Cardiac septum (tissue), 1 donor: ENCODE results near the gene PID1. TPM values are rescaled to one million over a fixed set of nuclear protein-coding genes. Genes with fewer than 3 reads are reported as not detected.

Source experiments
- DNase-seq: peaks from one replicate; pipeline ENCODE4 v3.0.0-alpha.2; 2020; ENCODE audit warnings: low spot score
- intact Hi-C: fragments of 100-400 bp; cut with DNase I; formaldehyde crosslinking; loops from one replicate; pipeline ENCODE4 v1.14.0; 2022
- total RNA-seq: library from RNA; stranded (reverse); fragmentation: NEBNext Ultra II Directional; extraction: Animal tissue kit (Norgen Biotek cat#: 25700); gene quantifications from one replicate; pipeline ENCODE4 v1.2.1, GENCODE V29; 2021
- donor health status: DM: no; HTN: no; CAD: no.

PID1 gene
- total RNA-seq, 1 donor from 2014 or later, result 4.3 TPM

DNA sequence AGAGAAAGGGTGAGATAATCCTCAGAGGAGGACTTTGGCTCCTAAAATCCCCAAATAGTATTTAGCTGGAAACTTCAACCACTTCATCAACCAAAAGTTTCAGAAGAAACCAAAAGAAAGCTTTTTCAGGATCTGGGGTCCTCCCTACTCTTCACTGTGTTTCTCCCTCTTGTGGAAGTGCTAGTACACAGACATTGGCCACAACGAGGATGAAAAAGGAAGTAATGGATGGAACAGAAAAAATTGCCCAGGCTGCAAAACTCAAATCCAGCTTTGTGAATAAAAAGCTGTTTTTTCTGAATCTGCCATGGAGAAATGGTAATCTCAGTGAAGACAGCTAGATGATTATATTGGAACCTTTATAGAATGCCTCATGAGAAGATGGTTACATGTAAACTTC is 4.0 kb downstream of the PID1 start:
- intact Hi-C loops, result no loop called here
- no peak for DNase-seq

DNA sequence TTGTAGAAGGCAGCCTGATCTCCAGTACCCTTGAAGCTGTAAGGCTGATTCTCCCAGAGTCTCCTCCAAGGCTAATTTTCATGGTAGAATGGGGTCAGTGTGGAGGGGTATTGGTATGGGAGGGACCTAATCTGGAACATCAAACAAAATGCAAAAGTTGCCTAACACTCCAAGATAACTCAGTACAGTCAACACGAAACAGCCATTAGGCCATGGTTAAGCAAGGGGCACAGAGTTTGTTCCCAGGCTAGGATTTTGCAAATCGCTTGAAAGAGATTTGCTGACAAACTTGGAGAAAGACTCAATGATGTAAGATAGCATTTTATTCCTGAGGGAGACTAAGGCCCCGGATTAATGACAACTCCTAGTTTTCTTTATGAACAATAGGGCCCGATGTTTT is 5.4 kb downstream of the PID1 start:
- intact Hi-C loops, result no loop called here
- DNase-seq, result no peak

DNA sequence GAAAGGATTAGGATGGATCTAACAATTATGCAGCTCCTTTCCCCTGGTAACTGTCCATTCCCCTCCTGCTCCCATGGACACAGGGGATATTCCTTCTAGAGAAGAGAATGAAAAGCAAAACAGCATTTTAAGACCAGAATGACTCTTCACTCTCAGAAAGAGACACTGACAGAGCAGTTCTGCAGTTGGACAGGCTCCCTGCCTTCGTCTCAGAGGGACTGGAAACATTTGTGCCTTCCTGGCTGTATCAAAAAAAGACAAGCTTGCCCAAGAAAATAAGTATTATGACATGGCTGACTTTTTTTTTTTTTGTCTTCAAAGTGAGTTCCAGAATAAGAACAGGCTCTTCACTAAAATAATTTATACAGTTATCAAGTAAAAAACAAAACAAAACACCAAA is 9.5 kb downstream of the PID1 start:
- intact Hi-C loops, result no loop called here
- DNase-seq, result no peak

DNA sequence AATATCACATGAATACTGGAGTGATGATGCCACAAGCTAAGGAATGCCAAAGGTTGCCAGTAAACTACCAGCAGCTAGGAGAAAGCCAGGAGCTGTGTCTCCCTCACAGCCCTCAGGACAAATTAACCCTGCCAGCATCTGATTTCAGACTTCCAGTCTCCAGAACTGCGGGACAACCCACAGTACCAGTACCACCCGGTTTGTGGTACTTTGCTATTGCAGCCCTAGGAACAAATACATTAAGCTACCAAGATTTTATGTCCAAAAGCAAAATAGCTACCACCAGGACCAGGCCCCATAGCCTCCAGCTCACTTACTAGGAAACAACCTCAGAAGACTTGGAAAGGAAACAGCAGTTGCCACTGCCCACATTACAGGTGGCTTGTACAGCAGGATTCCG is 10.0 kb downstream of the PID1 start:
- intact Hi-C loops, result no loop called here
- no peak for DNase-seq

DNA sequence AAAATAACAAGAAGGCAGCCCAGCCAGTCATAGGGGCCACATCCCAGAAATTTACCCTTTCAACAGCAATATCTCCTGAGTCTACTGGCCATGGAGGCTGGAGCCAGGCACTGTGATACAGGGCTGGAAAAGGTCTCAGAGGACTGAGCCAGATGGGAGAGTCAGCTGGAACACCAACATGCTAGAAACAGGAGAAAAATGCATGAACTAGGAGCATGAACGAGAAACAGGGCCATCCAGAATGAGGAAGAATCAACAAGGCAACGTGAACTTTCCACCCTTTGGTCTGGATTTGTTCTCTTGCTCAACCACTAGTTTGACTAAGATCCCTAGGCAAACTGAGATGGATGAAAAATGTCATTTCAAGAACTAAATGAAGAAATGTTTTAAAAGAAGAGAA is 13.1 kb downstream of the PID1 start:
- DNase-seq, result no peak
- intact Hi-C loops, result no loop called here

DNA sequence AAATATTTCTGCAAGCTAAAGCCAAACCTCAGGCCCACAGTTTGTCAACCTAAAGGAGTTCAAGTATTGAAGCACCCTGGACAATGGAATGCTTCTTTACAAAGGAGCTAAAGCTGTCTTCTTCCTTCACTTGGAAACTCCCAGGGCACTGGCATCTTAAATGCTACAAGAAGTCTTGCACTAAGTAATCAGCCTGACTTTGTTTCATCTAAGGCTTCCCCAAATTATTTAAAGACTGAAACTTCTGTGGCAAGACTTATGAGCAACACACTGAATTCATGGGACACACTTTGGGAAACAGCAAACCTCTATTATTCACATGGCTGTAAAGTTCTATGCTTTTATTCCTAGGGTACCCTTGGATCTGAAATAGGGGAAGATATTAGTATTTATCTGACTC is 14.7 kb downstream of the PID1 start:
- intact Hi-C loops, result no loop called here
- DNase-seq, result no peak

DNA sequence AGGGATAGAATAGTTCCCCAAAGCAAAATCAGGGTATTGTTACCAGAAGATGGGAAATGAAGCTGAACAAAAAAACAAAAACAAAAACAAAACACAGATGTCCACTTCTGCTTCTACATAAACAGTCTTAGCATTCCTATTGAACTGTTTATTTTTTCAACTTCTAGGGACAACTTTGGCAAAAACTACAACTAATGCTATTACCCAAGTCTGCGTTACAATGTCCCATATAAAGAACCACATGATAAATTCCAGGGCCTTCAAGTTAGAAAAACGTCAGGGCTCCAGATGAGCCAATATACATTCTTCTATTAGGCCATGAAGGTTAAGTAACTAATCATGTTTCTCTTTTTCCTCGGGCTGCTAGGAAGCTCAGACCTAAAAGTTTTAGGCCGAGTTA is 16.9 kb downstream of the PID1 start:
- DNase-seq, result no peak
- intact Hi-C loops, result no loop called here

DNA sequence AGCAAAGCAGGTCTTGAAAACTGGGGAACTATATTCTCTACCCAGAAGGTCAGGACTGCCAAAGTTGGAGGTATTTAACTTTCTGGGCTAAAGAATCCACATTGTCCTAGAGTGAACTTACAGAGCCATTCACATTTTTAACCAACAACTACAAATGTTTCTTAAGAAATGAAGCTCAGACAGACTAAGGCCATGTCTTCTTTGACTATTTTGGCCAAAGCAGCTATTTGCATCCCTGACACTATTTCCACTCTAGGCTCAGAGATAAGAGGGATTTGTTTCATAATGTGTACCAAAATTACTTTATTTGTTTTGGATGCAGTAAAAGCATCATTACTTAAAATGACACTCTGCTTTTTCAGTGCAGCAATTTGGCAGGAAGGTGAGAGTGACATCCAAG is 18.1 kb downstream of the PID1 start:
- intact Hi-C loops, result no loop called here
- DNase-seq, result no peak

DNA sequence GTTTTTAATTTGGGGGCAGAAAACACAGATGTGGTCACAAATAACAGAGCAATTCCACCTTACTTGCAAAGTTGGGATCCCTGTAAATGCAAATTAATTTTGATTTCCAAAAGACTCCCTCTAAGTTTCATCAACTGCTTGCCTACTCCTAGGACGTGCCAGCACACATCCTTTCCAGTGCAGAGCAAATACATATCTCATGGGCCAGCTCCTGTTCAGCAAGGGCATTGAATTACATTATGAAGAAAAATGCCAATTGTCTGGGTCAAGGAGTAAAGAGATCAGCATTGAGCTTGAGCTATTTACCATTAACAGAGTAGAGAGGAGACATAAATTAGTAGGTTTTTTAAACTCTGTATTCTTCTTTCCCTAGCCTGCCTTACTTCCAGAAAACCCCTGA is 18.8 kb downstream of the PID1 start:
- intact Hi-C loops, result no loop called here
- DNase-seq, result no peak

DNA sequence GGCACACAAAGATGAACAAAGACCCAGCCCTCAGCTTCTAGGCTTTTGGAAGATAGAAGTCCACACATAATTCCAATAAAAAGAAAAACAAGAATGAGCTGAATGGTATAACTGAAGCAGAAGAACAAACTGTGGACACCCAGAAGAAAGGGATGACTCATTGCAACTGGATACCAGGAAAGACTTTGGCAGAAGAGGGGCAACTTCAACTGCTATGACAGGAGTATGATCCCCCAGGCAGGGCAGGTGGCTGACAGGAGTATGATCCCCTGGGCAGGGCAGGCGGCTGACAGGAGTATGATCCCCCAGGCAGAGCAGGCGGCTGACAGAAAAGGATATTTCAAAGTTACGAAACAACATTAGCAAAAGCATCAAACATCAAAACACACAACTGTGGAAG is 21.6 kb downstream of the PID1 start:
- DNase-seq, result no peak
- intact Hi-C loops, result no loop called here

DNA sequence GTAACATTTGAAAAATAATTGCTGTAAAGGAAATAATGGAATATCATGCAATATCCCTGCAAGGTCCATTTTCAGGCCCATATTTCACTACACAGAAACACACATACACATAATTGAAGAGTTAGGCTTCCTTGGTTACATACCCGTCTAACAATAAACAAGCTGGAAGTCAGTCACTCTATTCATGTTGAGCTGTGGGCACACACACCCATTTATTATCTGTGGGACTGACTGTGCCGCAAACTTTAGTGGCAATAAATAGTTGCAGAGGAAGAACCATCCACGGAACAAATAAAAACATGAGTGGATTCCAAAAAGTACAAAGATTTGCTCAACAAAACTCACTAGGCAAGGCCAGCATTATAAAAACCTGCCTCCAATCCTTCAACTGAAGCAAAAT is 24.8 kb downstream of the PID1 start:
- DNase-seq, result no peak
- intact Hi-C loops, result no loop called here

DNA sequence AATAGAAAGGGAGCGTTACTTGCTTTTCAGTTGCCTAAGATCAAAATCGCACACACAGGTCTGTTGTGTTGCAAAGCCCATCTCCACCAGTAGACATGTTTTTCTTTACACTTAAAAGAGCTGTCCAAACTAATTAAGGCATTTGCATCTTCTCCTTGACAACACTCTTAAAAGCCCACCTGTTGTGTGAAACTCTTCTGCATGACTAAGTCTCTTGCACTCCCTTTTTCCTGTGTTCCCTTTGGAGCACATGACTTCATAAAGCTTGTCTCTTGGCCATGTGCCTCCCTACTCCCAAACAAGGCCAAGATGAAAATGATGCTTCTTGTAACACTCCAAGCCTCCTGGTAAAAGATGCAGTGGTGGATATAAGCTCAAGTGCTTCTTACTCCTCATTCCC is 26.1 kb downstream of the PID1 start:
- intact Hi-C loops, result no loop called here
- no peak for DNase-seq

DNA sequence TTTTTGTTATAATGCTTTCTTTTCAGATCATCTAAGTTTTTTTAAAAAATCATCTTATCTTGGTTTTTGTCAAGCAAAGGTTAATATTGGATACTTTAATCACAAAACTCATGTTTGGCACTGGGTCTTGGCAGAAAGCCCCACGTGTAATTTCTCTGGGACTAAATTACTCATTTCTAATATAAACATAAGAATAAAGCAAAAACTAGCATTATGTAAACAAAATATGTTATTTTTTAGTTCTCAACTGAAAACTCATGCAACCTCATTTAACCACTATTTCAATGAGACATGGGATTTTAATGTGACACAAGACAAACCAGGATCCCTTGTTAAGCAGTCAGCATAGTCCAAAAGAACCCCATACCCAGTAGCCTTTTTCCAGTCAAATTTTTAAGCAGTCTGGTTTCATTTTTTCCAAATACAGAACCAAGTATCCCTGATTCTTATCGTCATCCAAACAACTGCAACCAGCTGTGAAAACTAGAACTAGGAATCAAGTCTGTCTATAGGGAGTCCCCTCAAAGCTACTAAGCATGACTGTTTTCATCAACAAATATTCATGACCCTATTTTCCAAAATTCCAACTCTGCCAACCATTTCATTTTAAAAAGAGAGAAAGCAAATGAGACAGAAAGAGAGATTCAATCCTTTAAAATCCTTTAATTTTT is 27.1 kb downstream of the PID1 start:
- DNase-seq, result no peak
- intact Hi-C loops, result no loop called here

DNA sequence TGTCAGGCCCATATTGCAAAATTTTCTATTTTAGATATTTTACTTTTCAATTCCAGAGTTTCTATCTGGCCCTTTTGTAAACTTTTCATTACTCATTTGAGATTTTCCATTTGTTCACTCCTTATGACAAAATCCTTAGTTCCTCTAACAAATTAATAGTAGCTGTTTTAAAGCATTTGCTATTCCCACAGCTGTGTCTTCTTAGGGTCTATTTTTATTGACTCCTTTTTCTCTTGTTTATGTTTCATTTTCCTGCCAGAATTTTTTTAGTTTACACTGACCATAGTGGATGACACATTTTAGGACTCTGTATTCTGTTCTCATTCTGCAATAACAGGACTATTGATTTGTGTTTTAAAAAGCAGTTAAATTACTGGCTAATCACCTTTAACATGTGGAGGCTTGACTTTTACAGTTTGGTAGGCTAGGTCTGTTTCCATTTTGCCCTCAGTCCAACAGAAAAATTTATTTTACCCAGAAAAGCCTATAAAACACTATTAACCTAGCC is 30.0 kb downstream of the PID1 start:
- DNase-seq, result no peak
- intact Hi-C loops, result no loop called here

DNA sequence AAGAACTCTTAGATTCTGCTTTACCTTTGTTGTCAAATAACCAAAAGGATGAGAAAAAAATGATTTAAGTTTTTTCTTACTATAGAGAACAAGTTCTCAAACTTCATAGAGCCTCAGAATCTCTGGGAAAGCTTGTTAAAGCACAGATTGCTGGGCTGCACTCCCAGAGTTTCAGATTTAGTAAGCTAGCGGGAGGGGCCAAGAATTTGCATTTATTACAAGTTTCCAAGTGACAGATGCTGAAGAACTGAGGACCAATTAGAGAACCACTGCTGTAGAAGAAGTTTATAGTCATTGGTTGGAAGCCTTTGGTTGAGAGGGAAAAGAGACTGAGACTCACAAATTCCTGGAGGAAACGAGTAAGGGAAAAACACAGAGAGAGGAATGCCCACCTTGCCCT is 32.1 kb downstream of the PID1 start:
- DNase-seq, result no peak
- intact Hi-C loops, result no loop called here

DNA sequence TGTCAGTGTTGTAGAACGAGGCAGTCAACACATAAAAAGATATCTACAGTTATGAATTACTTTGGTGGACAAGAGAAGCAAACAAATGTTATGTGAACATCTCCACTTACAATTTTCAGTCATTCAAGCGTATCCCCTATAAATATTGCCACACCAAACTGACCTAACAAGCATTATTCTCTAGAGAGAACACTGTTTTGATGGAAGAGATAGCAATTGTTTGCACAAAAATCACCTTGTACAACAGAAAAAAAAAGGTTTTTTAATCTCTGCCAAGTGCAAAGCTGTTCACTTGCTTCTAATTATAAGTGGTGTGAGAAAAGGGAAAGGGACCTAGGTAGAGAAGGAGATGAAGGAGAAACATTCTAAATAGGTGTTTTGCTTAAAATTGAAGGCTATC is 33.8 kb downstream of the PID1 start:
- intact Hi-C loops, result no loop called here

DNA sequence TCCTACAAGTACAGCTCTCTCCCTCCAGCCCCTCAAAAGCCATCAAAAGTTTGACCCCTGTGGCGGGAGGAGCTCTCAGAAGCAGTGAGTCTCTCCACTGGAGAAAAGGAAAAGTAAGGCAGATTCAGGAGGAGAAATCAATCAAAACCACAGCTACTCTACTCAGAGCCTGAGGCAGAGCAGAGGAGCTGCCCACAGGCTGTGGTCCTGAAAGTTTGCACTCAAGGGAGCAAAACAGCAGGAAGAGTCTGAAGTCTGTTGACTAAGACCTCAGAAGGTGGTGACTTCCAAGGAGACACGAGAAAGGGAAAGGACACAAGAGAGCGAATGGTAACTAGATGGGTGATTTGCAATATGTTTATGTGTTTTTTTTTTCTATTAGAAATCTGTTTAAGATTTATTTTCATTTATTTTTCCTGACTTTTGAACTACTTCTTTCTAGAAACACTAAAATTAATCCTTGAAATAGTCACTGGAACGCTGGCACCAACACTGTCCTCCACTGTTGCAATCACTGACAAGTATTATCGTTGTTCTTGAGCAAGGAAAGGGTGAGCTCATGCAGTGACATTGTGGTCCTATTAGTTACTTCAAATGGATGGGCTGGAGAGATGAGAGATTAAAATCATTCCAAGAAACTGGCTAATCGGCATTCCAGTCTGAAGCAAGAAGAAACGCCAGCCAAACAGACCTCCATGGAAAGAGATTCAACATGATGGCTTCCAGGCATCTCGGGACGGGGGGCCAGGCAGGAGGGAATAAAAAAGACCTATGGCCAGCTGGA is 35.8 kb downstream of the PID1 start:
- DNase-seq, result no peak
- intact Hi-C loops, result no loop called here

More for the DNA sequence above, 33.8 kb downstream of the PID1 start:
- DNase-seq, result no peak

DNA sequence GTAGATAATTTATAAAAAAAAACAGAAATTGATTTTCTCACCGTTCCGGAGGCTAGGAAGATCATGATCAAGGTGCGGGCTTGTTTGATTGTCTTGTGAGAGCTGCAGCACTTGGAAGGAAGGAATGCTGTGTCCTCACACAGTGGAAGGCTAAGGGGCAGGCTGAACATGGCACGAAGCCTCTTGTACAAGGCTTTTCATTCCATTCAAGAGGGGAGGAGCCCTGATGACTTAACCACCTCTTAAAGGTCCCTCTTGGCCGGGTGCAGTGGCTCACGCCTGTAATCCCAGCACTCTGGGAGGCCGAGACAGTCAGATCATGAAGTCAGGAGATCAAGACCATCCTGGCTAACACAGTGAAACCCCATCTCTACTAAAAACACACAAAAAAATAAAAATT is 39.2 kb downstream of the PID1 start:
- DNase-seq, result no peak
- intact Hi-C loops, result no loop called here

DNA sequence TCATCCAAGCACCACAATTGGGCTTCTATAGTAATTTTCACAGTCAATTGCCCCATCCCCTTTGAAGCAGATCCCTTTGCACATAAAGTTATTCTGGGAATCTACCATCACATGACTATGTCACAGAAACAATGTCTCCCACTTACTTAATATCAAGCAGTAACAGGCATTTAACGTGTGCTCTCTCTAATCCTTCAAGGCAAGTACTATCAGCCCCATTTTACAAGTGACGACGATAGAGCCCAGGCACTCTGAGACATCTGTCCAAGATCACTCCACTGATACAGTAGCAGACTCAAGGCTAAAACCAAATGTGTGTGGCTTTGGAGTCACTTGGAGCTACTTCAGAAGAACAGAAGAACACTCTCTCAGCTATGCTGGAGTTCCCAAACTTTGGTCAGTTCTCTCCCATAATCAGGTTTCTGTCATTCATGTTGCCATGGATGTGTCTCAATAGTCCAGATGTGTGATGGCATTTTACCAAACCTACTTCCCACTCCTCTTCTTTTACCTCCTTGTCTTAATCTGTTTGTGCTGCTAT is 39.7 kb downstream of the PID1 start:
- intact Hi-C loops, result no loop called here
- no peak for DNase-seq

DNA sequence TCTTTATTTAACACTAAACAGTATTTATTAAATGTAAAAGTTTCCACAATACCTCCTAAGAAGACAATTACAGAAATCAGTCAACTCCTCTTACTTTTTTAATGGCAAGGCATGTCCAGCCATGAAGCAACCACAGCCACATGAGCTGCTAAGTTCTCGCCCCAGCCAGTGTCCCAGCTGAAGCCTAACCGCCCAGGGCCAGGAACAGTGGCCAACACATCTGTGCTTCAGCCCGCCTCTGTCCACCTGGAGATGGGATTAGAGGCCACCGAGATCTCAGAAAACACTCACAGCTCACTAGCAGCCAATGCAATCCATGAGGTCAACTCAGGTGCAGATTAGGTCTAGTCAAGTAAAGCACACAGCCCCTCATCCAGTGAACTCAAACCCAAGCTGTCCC is 40.2 kb downstream of the PID1 start:
- intact Hi-C loops, result no loop called here
- DNase-seq, result no peak

DNA sequence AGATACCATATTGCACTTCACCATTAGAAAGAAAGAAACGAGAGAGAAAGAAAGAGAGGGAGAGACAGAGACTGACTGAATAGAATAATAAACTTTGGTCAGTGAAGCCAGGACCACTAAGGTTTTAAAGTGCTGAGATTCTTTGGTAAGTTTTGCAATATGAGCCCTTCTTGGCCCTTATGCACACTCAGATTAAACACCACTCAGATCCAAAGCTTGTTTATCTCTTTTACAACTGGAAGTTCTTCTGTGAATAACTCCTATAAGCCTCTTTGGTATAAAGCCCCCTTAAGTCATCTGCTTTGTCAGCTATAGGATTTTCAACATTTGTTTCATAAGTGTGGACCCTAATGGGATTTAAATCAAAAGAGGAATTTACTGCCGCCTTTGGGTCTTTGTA is 40.8 kb downstream of the PID1 start:
- intact Hi-C loops, result no loop called here

More for the DNA sequence above, 40.8 kb downstream of the PID1 start:
- no peak for DNase-seq
